ENCODE results near the gene CARD9.

Gene CARD9

DNA sequence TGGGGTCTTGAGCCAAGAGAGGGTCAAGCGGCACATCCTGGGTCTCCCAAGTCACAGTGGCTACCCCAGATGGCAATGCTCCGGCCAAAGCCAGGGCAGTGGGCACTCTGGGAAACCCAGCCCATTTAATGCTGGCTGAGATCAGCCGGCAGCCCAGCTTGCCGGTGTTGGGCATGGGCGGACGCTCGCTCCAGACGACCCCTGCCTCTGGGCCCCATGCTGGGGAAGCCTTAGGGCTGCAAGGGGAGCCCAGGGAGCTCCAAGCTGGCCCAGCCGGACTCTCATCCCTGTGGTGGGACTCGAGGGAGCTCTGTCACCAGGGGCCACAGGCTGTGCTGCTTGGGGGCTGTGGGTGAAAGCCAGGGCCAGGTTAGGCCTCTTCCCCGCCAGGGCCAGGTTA is 5.9 kb upstream of the CARD9 start:
- no peak for DNase-seq

DNA sequence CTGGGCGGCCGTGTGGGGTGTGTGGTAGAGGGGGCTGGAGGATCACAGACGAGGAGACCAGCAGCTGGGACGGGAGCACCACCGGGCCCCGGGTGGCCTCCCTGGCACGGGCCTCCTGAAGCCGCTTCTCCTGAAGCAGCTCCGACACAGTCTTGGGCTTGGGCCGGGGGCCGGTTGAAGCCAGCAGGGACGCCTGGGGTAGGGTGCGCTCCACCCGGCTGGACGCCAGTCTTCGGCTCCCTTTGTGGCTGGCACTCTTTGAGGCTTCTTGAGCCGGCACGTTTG is 5.5 kb upstream of the CARD9 start:
- no peak for DNase-seq

DNA sequence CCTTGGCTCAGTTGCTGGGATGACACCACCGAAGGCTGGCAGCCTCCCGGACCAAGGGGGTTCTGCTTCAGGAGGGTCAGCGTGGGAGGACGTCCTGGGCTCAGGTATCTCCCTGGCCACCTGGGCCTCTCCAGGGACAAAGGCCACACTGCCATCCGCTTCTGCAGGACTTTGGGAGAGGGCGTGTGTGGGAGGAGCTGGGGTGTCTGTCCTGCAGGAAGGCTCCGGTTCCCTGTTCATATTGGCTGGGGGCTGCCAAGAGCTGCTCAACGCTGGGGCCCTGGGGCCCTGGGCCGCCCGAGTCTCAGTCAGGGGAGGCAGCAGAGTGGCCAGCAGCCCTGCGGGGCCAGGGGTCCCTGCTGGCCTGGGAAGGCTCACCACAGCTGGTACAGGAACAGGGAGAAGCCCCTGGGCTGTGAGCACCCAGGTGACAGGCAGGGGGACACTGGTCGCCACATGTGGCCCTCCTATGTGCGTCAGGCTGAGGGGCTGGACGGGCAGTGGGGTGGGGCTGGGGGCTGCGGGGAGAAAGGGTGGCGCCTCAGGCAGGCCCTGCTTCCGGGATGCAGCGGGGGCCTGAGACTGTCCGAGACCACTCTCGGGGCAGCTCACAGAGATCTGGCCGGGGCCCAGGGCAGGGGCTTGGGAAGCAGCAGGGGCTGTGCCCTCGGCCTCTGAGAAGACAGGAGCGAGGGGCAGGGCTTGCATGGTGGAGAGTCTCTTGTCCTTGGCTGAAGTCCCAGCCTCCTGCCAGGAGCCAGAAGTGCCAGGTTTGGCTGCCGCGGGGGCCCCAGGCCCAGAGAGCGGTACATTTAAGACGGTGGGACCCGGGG is 4.9 kb upstream of the CARD9 start:
- no peak for DNase-seq

DNA sequence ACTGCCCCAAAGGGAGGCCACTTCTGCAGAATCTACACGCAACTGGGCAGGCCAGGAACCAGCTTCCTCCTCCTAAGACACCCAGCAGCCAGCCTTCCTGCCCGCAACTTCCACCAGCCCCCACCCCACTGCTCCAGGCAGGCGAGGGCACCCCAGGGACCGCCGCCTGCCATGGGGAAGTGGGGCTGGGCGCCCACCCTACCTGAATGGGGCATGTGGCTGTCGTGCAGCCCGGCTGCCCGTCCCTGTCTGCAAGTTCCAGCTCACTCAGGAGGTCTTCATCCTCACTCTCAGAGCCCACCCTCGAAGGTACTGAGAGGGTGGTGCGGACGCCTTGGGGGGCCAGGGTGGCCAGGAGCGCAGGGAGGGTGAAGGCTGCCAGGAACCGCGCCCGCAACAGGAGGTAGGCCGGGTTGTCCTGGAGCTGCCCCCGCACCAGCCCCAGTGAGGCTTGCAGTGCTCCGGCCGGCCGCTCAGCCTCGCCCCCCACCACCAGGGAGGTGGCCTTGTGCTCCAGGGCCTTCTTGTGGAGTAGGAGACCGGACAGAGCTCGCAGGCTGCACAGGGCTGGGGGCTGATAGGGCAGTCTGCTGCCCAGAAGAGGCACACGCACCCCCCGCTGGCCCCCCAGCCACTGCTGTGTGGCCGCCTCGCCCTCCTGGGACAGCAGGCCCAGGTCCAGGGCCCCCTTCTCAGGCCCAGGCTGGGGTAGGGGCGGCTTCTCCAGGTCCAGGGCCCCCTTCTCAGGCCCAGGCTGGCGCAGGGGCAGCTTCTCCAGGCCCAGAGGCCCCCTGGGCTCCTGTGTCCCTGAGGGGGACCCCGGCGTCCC is 4.1 kb upstream of the CARD9 start:
- DNase-seq = no peak

DNA sequence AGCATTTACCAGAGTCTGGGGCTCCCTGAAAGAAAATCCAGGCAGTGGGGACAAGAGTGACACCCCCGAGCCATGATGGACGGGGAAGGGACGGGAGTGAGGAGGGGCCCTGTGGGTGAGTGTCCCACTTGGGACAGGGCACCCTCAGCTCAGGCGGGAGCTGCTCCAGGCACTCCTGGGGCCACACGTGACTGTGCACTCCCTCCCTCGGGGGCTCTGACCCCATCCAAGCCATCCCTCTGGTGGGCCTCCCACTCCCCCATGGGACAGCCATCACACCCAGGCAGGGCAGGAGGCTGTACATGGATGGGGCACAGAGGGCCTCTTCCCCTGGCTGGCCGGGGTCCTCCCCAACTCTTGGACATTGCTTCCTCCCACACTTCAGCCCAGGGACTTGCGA is 3.0 kb upstream of the CARD9 start:
- DNase-seq = no peak

DNA sequence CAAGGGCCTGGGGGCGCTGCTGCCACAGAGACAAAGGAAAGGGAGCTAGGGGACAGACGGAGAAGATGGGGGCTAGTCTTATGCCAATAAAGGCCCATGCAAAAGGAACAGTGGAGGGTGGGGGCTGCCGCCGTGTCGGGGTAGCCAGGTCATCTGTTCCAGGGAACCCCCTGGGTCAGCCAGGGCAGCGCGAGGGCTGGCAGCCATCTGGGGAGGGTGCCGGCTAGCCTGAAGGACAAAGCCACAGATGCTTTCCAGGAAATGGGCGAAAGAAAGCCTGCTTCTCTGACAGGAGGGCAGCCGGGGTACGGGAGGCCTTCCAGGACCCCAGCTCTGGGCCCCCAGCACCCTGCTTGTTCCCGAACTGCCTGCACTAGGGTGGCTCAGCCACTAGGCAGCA is 1.6 kb upstream of the CARD9 start:
- DNase-seq = no peak

DNA sequence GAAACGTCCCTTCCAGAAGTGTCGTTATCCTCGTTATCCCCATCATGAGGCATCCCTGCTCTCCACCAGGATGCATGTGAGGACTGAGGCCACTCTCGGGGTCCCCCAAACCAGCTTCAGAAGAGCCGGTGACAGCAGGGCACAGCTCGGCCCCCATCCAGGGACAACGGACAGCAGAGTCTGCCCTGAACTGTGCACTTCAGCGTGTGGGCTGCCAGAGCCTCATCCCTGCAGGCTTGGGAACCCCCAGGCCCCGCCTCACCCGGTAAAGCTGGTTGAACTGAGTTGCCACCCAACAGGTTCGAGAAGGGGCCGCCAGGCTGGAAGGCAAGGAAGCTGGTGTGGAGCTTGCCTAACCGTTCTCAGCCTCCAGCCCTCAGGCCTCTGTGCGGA is 710 bp upstream of the CARD9 start:
- DNase-seq = no peak

DNA sequence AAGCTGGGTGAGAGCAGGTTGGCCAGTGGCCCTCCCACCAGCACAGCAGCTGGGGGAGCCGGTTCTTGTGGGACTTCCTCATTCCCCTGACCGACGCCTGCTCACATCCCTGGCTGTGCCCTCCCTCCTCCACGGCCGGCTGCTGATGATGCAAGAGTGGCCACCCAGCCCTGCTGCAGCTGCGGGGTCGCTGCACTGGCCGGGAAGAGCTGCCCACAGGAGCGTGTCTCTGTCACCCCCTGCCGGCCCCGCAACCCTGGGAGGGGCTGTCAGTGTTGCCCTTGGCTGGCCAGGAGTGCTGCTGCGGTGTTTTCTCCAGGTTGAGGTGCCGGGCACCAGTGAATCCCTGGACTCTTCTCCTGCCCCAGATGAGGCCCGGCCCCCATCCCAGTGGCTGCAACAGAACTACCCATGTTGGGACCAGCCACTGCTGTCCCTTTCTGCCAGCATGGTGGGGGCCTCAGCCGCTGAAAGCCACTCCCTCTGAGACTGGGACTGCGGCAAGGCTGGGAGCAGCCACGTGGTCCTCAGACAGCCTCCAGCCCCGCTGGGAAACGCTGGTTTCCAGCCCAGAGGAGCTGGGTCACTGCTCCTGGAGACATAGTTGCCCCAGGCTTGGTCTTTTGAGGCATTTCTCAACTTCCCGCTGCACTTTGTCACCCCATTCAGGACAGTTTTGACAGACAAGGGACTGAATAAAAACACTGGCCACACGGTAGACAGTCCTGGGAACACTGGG is 739 bp downstream of the CARD9 start:
- no peak for DNase-seq

DNA sequence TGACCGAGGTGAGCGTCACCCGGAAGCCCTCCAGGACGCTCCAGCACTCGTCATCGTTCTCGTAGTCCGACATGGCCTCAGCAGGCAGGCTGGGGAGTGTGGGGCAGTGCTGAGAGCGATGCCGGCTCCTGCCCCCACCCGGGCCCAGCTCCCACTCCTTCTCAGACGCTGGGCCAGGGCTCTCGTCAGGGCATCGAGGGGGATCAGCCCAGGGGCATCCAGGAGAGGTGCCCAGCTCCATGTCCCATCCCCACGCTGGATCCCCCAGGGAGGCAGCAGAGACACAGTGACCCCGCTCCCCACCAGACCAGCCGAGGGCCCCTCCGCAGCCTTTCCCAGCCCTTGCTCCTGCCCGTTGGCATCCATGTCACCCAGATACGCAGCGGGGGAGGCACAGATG is 1.5 kb downstream of the CARD9 start:
- no peak for DNase-seq

DNA sequence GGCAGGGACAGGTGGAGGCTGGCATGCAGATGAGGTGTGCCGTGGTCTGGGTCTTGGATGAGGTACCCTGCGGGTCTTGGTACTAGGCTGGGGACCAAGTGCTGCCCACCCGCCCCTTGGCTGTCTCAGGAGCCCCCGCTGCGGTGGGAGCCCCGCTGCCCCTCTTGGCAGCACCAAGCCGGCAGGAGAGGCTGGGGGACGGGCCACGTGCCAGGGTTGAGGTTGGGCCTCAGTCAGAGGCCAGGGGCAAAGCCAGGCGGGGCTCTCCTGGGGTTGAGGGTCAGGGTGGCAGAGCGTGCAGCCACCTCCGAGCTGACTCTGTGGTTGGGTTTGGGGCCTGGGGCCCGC is 2.0 kb downstream of the CARD9 start:
- no peak for DNase-seq

DNA sequence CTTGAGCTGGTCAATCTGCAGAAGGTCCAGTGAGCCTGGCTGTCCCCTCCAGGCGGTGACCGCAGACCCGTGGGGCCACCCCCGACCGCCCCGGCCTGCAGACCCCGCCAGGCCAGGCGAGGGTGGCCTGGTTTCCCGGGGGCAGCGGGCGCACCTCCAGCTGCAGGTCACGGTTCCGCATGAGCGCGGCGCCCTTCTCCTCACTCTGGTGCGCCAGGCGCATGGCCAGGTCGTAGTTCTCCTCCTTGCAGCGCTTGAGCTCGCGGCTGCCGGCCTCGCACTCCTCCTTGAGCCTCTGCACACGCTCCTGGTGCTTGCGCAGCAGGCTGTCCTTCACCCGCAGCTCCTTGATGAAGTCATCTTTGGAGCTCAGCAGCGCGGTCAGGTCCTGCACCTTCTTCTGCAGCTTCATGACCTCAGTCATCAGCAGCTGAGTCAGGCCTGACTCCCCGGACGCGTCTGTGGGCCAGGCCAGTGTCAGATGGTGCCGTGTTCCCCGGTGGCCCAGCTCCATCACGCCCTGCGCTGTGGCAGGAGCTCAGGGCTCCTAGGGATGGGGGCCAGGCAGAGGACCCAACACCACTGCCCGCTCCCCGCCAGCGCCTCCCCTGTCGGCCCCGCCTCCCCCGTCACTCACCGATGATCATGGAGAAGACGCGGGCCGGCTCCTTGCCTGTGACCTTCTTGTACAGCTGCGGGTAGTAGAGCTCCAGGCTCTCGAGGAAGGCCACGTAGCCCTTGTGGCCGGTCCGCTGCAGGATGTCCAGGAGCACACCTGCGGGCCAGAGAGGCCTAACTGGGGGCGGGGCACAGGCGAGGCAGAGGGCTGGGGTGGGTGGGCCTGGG is 2.6 kb downstream of the CARD9 start:
- DNase-seq = no peak

DNA sequence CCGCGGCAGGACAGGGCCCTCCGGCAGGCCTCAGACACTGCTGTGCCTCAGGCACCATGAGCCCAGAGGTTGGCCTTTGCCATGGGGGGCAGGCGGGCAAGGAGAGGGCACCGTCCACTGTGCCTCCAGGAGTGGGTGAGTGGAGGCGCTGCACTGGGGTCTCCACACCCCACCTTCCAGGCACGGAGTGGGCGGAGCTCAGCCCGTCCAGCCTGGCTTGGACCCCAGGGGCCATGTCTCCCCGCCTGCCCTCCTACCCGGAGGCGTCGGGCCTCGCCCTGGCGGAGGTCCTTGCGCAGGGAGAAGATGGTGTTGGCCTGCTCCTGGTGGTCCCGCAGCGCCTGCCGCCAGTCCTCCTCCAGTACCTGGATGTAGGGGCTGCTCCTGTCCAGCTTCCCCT is 3.4 kb downstream of the CARD9 start:
- DNase-seq = no peak

DNA sequence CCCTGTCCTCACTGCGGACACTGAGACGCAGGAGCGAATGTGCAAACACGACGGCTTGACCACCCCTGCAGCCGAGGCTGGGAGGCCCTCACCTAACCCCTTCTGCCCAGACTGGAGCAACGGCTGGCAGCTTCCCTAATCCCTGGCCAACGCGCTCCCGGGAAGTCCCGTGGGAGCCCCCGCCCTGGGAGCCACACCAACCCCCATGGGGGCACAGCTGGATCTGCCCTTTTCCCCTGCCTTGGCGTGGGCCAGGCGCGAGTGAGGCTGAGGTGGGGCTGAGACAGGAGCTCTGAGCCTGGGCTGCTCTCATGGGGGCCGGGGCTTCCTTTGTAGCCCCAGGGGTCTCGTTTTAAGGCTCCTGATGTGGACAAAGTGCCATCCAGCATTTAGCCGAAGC is 5.3 kb downstream of the CARD9 start:
- no peak for DNase-seq

DNA sequence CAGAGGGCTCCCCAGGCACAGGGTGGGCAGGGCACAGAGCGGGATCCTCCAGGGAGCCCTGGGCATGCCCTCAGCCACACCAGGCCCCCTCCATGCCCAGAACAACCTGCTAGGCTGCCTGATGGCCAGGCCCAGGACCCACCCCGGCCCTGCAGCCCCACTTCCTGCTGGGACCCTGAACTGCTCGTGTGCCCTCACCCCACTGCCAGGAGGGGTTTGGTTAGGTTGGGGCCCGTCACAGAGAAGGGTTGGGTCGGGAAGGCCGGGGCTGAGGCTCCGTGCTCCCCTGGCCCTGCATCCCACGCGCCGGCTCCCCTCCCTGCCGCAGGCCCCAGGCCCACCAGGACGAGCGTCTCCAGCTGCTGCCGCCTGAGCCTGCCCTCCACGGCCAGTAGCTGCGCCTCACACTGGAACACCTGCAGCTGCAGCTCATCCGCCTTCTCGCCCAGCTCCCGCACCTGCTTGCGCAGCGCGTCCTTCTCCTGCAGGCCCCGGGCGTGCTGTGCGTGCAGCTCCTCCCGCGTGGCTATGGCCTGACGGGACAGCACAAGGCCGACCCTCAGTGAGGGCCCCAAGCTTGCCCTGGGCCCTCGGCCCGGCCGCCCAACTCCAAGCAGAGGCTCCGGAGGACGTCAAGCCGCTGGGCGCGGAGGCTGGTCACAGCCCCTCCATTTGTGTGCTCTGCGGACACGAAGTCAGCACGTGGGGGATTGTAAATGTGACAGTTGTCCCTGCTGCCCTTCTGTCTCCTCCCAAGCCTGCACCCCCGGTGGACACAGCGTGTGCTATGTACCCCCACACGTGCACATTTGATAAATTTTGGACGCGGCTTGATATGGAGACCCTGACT is 5.9 kb downstream of the CARD9 start:
- DNase-seq = no peak

DNA sequence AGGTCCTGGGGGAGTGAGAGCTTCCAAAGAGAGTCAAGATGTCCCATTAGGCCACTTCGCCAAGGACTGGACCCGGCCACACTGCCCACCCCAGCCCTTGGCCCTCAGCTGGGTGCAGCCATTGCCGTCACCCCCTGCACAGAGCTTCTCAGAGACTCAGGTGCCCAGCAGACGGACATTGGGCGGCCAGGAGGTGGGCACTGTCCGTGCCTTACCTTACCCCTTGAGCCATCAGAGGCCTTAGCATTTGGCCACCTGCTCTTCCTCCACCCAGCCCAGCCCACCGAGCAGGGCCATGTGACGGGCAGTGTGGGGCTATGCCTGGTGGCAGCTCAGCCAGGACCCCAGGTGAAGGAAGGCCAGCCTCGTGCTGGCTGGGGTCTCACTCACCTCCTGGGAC is 6.6 kb downstream of the CARD9 start:
- no peak for DNase-seq

DNA sequence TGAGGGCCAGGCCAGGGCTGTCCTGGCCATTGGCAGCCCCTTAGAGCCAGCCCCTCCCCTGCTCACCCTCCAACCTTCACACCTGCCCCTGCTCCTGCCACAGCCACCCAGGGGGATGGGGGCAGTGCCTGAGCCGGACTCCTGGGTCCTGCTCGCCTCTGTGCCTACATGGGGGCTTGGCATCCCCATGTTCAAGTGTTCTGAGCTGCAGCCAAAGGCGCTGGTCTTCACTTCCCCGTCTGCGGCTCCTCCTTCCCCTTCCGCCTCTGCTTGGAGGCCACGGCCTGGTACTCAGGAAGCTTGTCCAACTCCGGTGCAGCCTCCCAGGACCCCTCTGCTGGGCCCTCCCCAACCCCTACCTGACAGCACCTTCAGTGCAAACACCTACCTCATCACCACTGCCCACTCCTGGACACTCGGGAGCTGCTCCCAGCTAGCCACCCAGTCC is 7.7 kb downstream of the CARD9 start:
- DNase-seq = no peak

DNA sequence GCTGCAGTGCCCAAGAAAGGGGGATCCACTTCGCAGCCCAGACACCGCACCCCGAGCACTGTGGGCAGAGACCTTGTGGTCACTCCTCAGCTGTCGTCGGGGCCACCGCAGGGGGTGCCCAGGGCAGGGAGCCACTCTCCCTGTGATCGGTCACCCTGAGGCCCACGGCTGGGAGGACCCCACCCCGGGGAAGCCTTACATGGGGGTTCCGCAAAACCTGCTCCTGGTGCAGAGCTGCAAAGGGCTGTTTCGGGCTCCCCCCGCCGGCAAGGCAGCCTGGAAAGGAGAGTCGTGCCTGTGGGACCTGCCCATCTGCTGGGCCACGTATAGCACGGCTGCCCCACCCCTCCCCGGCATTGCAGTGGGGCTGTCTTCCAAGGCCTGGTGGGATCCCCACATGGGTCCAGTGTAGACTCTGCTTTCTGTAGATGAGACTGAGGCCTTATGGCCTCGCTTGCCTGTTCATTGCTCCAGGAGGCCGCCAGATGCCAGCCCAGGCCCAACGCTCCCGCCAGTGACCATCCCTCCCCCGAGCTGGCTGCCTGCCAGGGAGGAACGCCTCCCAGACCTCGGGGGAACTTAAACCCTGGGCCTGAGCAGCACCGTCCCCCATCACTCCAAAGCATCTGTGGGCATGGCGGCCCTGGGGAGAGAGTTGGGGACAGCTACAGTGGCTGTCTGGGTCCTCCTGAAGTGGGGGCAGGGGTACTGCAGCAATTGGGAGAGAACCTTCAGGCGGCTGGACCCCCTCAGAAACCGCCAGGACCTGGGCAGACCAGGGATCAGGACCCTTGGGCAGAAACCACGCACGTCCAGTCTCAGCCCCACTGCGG is 8.3 kb downstream of the CARD9 start:
- no peak for DNase-seq

DNA sequence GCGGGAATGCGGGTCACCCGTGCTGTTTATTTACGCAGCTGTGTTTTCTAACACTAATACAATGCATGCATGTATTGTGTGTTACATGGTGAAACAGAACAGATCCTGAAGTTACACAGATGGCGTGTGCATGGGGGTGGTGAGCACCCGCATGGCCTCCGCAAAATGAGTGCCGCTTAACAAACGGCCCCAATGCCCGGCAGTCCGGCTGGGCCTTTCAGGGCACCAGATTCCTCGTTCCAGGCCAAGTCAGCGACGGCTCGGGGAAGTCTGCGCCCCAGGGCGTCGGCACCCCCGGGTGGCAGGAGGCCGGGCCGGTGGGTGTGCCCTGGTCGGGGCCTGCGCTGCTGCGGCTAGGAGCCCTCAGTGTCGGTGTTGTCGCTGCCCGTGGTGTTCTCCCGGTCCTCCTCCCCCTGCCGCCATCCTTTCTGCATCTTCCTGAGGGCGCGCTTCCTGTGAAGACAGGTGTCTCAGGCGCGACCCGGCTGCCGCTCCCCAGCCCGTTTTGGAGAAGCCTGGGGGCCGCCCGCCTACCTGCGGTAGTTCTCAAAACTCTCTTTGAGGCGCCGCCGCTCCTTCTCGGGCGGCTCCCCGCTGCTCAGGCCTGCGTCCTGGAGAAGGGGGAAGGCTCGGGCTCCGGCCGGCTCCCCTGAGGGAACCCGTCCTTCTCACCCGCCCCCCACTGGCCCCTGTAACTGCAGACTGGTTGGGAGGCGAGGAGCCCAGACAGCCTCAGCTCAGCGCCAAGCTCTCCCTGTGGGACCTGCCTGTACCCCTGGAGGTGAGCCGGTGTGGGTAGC is 9.3 kb downstream of the CARD9 start:
- DNase-seq = no peak

DNA sequence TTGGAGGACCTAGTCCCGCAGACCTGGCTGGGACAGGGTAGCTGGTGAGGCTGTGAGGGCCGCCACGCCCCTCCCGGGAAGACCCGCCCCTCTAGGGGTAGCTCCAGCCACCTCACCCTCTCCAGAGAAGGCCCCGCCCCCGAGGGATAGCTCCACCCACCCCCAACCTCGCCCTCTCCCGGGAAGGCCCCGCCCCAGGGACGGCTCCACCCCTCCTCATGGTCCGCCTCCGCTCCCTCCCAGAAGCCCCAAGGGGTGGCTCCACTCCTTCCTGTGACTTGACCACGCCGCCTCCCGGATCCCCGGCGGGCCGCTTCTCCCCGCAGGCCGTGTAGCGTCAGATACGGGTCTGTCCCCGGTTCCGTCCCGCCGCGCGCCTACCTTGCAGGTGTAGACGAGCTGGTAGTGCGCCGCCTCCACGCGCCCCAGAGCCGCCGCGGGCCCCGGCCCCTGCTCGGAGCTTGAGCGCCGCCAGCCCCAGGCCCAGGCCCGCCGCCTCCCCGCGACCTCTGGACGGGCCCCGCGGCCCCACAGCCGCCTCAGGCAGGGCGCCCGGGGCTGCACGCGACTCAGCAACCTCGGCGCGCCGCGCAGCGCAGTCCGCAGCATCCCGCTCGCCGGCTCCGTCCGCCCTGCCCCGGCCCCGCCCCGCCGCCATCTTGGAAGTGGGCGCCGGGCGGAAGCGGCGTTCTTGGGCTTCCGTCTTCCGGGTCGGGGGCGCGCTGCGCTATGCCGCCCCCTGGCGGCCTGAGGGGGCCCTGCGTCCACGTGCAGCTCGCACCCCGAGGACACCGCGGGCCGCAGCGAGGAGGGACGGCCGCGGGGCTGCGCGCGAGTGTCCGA is 10.1 kb downstream of the CARD9 start, which contains the start of gene DNLZ:
TSS of gene DNLZ (minus strand) at position 639 of the 843 bp plus-strand sequence. CDS start at position 609, 30 bp downstream.
- peak; percentile 97 for DNase-seq
